ENCODE data around the gene CTTNBP2. TPM values are rescaled to one million over a fixed set of nuclear protein-coding genes. Genes with fewer than 3 reads are reported as not detected.

CTTNBP2 gene
- total RNA-seq, 1 experiment from 2014 or later, result not detected

GRCh38 chr7:117825132-117825531 lies 48.1 kb downstream of the CTTNBP2 start:
- no peaks in the 10 kb centered on the region for H3K9me3 ChIP-seq (replicated peaks)
- DNase-seq (ENCODE audit: low read depth in 1 of 2, low spot score in 2 of 2), result no peak
- H3K27ac ChIP-seq, result no peak overlapping the region
- H3K27me3 ChIP-seq (replicated peaks), result no peaks in the 10 kb centered on the region
- no peak overlapping the region for H3K4me3 ChIP-seq
- H3K36me3 ChIP-seq, result no peaks in the 10 kb centered on the region
- H3K4me1 ChIP-seq (replicated peaks), result peaks cover 28% of the 10 kb centered on the region

DNA sequence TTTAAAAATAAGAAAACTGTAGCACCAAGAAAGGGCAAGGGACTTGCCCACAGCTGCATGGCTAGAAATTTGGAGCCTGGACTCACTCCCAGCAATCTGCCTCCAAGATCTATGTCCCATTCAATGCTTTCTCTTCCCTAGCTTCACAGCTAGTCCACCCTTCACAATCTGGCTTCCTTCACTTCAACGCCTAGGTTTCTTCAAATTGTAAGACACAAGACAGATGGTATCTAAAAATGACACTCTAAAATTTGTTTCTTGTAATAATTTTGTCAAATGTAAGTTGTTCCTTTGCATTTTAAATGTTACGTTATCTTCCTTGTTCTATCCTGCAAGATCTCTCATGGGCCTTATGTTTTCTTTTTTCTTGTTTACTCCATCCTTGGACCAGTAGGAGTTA lies 48.6 kb downstream of the CTTNBP2 start:
- no peaks in the 10 kb centered on the region for H3K27me3 ChIP-seq (replicated peaks)
- no peaks in the 10 kb centered on the region for H3K9me3 ChIP-seq (replicated peaks)
- H3K4me3 ChIP-seq, result no peak overlapping the region
- no peaks in the 10 kb centered on the region for H3K36me3 ChIP-seq
- peaks cover 26% of the 10 kb centered on the region for H3K4me1 ChIP-seq (replicated peaks)
- no peak overlapping the region for H3K27ac ChIP-seq
- no peak for DNase-seq (ENCODE audit: low read depth in 1 of 2, low spot score in 2 of 2)

GRCh38 chr7:117819558-117819957 lies 53.7 kb downstream of the CTTNBP2 start:
- H3K4me1 ChIP-seq (replicated peaks), result no peaks in the 10 kb centered on the region
- no peak overlapping the region for H3K27ac ChIP-seq
- no peaks in the 10 kb centered on the region for H3K36me3 ChIP-seq
- H3K27me3 ChIP-seq (replicated peaks), result no peaks in the 10 kb centered on the region
- no peak for DNase-seq (ENCODE audit: low read depth in 1 of 2, low spot score in 2 of 2)
- H3K4me3 ChIP-seq, result no peak overlapping the region
- no peaks in the 10 kb centered on the region for H3K9me3 ChIP-seq (replicated peaks)

GRCh38 chr7:117818232-117818631 lies 55.0 kb downstream of the CTTNBP2 start:
- no peaks in the 10 kb centered on the region for H3K9me3 ChIP-seq (replicated peaks)
- H3K4me1 ChIP-seq (replicated peaks), result no peaks in the 10 kb centered on the region
- H3K27me3 ChIP-seq (replicated peaks), result no peaks in the 10 kb centered on the region
- no peak for DNase-seq (ENCODE audit: low read depth in 1 of 2, low spot score in 2 of 2)
- no peak overlapping the region for H3K27ac ChIP-seq
- no peak overlapping the region for H3K4me3 ChIP-seq
- H3K36me3 ChIP-seq, result no peaks in the 10 kb centered on the region

DNA sequence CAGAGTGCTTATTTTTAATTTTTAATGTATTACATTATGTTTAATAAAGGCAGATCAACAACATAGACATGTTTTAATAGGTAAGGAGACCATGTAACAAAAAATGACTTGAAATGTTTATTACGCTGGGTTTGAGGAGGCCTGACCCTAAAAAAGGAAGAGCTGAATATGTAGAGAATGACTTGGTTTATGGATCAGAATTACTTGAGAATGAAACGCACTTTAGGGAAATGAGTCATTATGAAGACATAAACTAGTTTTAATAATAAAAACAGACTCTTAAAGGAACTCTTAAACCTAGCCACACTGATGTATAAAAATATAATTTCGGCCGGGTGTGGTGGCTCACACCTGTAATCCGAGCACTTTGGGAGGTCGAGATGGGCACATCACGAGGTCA lies 56.5 kb downstream of the CTTNBP2 start:
- Histone ChIP-seq H3K27ac (no peak overlapping the region), H3K9me3 (replicated peaks) (no peaks in the 10 kb centered on the region), H3K4me3 (no peak overlapping the region), H3K4me1 (replicated peaks) (no peaks in the 10 kb centered on the region), H3K27me3 (replicated peaks) (no peaks in the 10 kb centered on the region), H3K36me3 (no peaks in the 10 kb centered on the region)
- DNase-seq (ENCODE audit: low read depth in 1 of 2, low spot score in 2 of 2), result no peak

GRCh38 chr7:117811696-117812095 lies 61.5 kb downstream of the CTTNBP2 start:
- H3K27me3 ChIP-seq (replicated peaks), result 0 out of 2 replicates have a peak, but pooled peaks cover 4% of the 10 kb centered on the region
- H3K36me3 ChIP-seq, result no peaks in the 10 kb centered on the region
- no peak overlapping the region for H3K27ac ChIP-seq
- no peaks in the 10 kb centered on the region for H3K9me3 ChIP-seq (replicated peaks)
- H3K4me3 ChIP-seq, result no peak overlapping the region
- no peak for DNase-seq (ENCODE audit: low read depth in 1 of 2, low spot score in 2 of 2)
- no peaks in the 10 kb centered on the region for H3K4me1 ChIP-seq (replicated peaks)

GRCh38 chr7:117810642-117811512 lies 62.4 kb downstream of the CTTNBP2 start:
- H3K9me3 ChIP-seq (replicated peaks), result no peaks in the 10 kb centered on the region
- H3K27me3 ChIP-seq (replicated peaks), result 0 out of 2 replicates have a peak, but pooled peaks cover 4% of the 10 kb centered on the region
- no peak overlapping the region for H3K27ac ChIP-seq
- no peak for DNase-seq (ENCODE audit: low read depth in 1 of 2, low spot score in 2 of 2)
- no peaks in the 10 kb centered on the region for H3K36me3 ChIP-seq
- H3K4me3 ChIP-seq, result no peak overlapping the region
- no peaks in the 10 kb centered on the region for H3K4me1 ChIP-seq (replicated peaks)

DNA sequence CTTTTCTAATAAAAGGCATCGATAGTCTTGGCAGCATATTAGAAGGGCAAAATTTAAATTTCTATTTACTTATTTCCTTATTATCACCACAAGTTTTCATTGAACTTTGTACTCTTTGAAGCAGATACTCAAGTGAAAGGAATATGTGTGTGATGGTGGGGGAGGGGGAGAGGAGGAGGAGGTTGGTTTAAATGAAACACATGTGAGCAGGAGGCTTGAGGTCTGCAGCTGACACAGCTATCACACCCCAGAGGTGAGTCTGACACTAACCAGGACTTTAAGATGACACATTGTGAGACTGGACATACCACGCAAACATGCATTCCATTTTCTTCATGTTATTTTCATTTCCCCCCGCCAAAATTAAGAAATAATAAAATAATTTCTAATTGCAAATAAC lies 63.3 kb downstream of the CTTNBP2 start:
- no peaks in the 10 kb centered on the region for H3K36me3 ChIP-seq
- DNase-seq (ENCODE audit: low read depth in 1 of 2, low spot score in 2 of 2), result no peak
- no peaks in the 10 kb centered on the region for H3K9me3 ChIP-seq (replicated peaks)
- H3K4me3 ChIP-seq, result no peak overlapping the region
- H3K27ac ChIP-seq, result no peak overlapping the region
- H3K4me1 ChIP-seq (replicated peaks), result no peaks in the 10 kb centered on the region
- H3K27me3 ChIP-seq (replicated peaks), result 0 out of 2 replicates have a peak, but pooled peaks cover 6% of the 10 kb centered on the region

GRCh38 chr7:117808910-117809705 lies 64.1 kb downstream of the CTTNBP2 start:
- no peak for DNase-seq (ENCODE audit: low read depth in 1 of 2, low spot score in 2 of 2)
- no peak overlapping the region for H3K4me3 ChIP-seq

GRCh38 chr7:117808341-117808757 lies 64.9 kb downstream of the CTTNBP2 start:
- H3K36me3 ChIP-seq, result no peaks in the 10 kb centered on the region
- no peaks in the 10 kb centered on the region for H3K4me1 ChIP-seq (replicated peaks)
- no peaks in the 10 kb centered on the region for H3K9me3 ChIP-seq (replicated peaks)
- H3K4me3 ChIP-seq, result no peak overlapping the region
- DNase-seq (ENCODE audit: low read depth in 1 of 2, low spot score in 2 of 2), result no peak
- H3K27me3 ChIP-seq (replicated peaks), result 0 out of 2 replicates have a peak, but pooled peaks cover 8% of the 10 kb centered on the region
- no peak overlapping the region for H3K27ac ChIP-seq

More at GRCh38 chr7:117808910-117809705, 64.1 kb downstream of the CTTNBP2 start:
- no peaks in the 10 kb centered on the region for H3K36me3 ChIP-seq
- no peaks in the 10 kb centered on the region for H3K4me1 ChIP-seq (replicated peaks)
- H3K9me3 ChIP-seq (replicated peaks), result no peaks in the 10 kb centered on the region
- 0 out of 2 replicates have a peak, but pooled peaks cover 8% of the 10 kb centered on the region for H3K27me3 ChIP-seq (replicated peaks)
- H3K27ac ChIP-seq, result no peak overlapping the region

DNA sequence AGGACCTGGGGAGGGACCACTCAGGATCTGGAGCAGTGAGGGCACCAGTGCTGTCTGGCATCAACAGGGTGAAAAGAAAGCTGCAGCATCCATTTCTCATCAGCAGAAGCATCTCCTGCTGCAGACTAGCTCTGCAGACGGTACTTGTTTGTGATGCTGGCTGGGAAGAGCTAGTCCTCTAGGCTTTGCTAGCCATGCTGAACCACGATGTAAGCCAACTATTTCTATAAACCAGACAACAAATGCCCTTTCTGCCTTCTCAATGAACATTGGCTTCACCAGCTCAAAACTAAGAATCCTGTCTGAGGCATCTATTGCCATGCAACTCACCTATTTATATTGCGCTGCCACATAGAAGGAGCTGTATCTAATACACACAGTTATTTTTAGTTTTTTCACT lies 65.6 kb downstream of the CTTNBP2 start:
- Histone ChIP-seq H3K4me3 (no peak overlapping the region), H3K4me1 (replicated peaks) (no peaks in the 10 kb centered on the region), H3K36me3 (no peaks in the 10 kb centered on the region), H3K27ac (no peak overlapping the region), H3K9me3 (replicated peaks) (no peaks in the 10 kb centered on the region), H3K27me3 (replicated peaks) (0 out of 2 replicates have a peak, but pooled peaks cover 8% of the 10 kb centered on the region)
- DNase-seq (ENCODE audit: low read depth in 1 of 2, low spot score in 2 of 2), result no peak

GRCh38 chr7:117806011-117806410 lies 67.2 kb downstream of the CTTNBP2 start:
- Histone ChIP-seq H3K27me3 (replicated peaks) (0 out of 2 replicates have a peak, but pooled peaks cover 8% of the 10 kb centered on the region), H3K36me3 (no peaks in the 10 kb centered on the region), H3K9me3 (replicated peaks) (no peaks in the 10 kb centered on the region), H3K4me1 (replicated peaks) (no peaks in the 10 kb centered on the region), H3K4me3 (no peak overlapping the region), H3K27ac (no peak overlapping the region)
- no peak for DNase-seq (ENCODE audit: low read depth in 1 of 2, low spot score in 2 of 2)

DNA sequence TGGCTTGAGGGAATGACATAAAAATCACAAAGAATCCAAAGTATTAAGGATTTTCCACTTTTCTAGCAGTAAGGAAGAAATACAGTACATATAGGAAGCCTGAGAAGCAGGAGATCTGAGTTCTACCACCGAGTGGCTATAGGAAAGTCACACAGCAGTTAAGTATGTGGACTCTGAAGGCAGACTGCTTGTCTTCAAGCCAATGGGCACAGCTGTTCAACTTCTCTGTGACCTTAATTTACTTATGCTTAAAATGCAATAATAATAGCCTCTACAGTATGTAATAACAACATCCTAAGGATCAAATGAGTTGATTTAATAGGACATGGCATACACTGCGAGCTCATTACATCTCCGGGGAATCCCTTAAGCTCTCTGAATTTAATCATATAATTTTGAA lies 68.0 kb downstream of the CTTNBP2 start:
- Histone ChIP-seq H3K27me3 (replicated peaks) (0 out of 2 replicates have a peak, but pooled peaks cover 8% of the 10 kb centered on the region), H3K27ac (no peak overlapping the region), H3K4me1 (replicated peaks) (no peaks in the 10 kb centered on the region), H3K4me3 (no peak overlapping the region), H3K36me3 (no peaks in the 10 kb centered on the region), H3K9me3 (replicated peaks) (no peaks in the 10 kb centered on the region)
- DNase-seq (ENCODE audit: low read depth in 1 of 2, low spot score in 2 of 2), result no peak

GRCh38 chr7:117803476-117803875 lies 69.8 kb downstream of the CTTNBP2 start:
- no peaks in the 10 kb centered on the region for H3K9me3 ChIP-seq (replicated peaks)
- no peaks in the 10 kb centered on the region for H3K4me1 ChIP-seq (replicated peaks)
- H3K27me3 ChIP-seq (replicated peaks), result 0 out of 2 replicates have a peak, but pooled peaks cover 5% of the 10 kb centered on the region
- DNase-seq (ENCODE audit: low read depth in 1 of 2, low spot score in 2 of 2), result no peak
- no peak overlapping the region for H3K27ac ChIP-seq
- H3K36me3 ChIP-seq, result no peaks in the 10 kb centered on the region
- H3K4me3 ChIP-seq, result no peak overlapping the region
